HepG2 (cell line): ENCODE measurements around the gene COL4A6. TPM values are rescaled to one million over a fixed set of nuclear protein-coding genes. Genes with fewer than 3 reads are reported as not detected.

Experiments
- ATAC-seq: fragments of 200-7000 bp; cut with Tn5 transposase; 3 replicates; pipeline ENCODE4 v1.9.1; 2020; ENCODE audit warnings: mild to moderate bottlenecking, moderate library complexity
- BruUV-seq: library from RNA; stranded (reverse); fragments of 400-500 nt; replicated peaks from 2 replicates; lab custom pipeline; 2021; lab: Mats Ljungman, UMichigan
- CTCF ChIA-PET: fragments of 300-600 bp; formaldehyde crosslinking; extraction: SDS; loops from one replicate; lab custom pipeline; 2021; ENCODE audit warnings: low total read pairs, inconsistent platforms, low intra/inter-chr PET ratio; lab: Yijun Ruan, JAX
- POLR2A ChIA-PET: fragments of 350-600 bp; sonication (Branson Sonifier 250); formaldehyde crosslinking; loops from one replicate; lab custom pipeline; 2020; ENCODE audit warnings: antibody characterized with exemption, inconsistent platforms; lab: Yijun Ruan, JAX
- DNase-seq: peaks from one replicate; pipeline ENCODE4 v3.0.0-alpha.2; 2015; ENCODE audit warnings: low spot score
- FAIRE-seq: peaks from 3 replicates; lab custom pipeline; 2011; peaks lifted over from hg19 to GRCh38; lab: Jason Lieb, UNC
- H2AFZ ChIP-seq: one replicate; pipeline ENCODE4 v1.6.1; 2011; ENCODE audit warnings: low read length, inconsistent platforms
- H3K27ac ChIP-seq: fragments of 300-600 bp; 3 replicates; pipeline ENCODE4 v1.8.0; 2011; ENCODE audit warnings: mixed run types, mild to moderate bottlenecking, mixed read lengths, low read length, inconsistent platforms; ENCODE audit not compliant: insufficient read depth; ENCODE audit errors: extremely low read length
- H3K27me3 ChIP-seq, 2 experiments: fragments of 200-600 bp in 1 of 2; 2 replicates in 1 of 2; 3 replicates in 1 of 2; pipeline versions ENCODE4 v1.6.0 to v1.8.0; 2011; ENCODE audit warnings: low read length in 2 of 2, mild to moderate bottlenecking in 2 of 2, moderate library complexity in 2 of 2, inconsistent platforms in 1 of 2; ENCODE audit not compliant: insufficient read depth in 2 of 2, control insufficient read depth in 1 of 2
- H3K36me3 ChIP-seq, 2 experiments: fragments of 200-600 bp in 1 of 2; replicated peaks in 1 of 2; 2 replicates in 1 of 2; 3 replicates in 1 of 2; pipeline versions ENCODE4 v1.5.1 to v1.8.0; 2011; ENCODE audit warnings: low read length in 2 of 2, inconsistent platforms in 1 of 2; ENCODE audit not compliant: insufficient read depth in 2 of 2, control insufficient read depth in 1 of 2
- H3K4me1 ChIP-seq: 2 replicates; pipeline ENCODE4 v1.5.1; 2012; ENCODE audit warnings: low read length, inconsistent platforms; ENCODE audit not compliant: insufficient read depth
- H3K4me2 ChIP-seq: 2 replicates; pipeline ENCODE4 v1.6.0; 2011; ENCODE audit warnings: low read depth, low read length, inconsistent platforms
- H3K4me3 ChIP-seq, 3 experiments: fragments of 200-600 bp in 1 of 3; sonication (generic), shearing (Covaris generic) in 1 of 3; replicated peaks in 1 of 3; 2 replicates each; pipeline ENCODE4 v1.5.1; 2011 to 2016; ENCODE audit warnings: low read length in 3 of 3, inconsistent platforms in 2 of 3, low read depth in 2 of 3, mild to moderate bottlenecking in 2 of 3, control low read depth in 1 of 3, mixed read lengths in 1 of 3; ENCODE audit not compliant: insufficient read depth in 1 of 3
- H3K79me2 ChIP-seq: one replicate; pipeline ENCODE4 v1.6.1; 2011; ENCODE audit warnings: low read length, inconsistent platforms; ENCODE audit not compliant: insufficient read depth
- H3K9ac ChIP-seq: 2 replicates; pipeline ENCODE4 v1.6.0; 2011; ENCODE audit warnings: mild to moderate bottlenecking, low read depth, low read length, inconsistent platforms; ENCODE audit not compliant: insufficient read depth
- H3K9me3 ChIP-seq: 2 replicates; pipeline ENCODE4 v1.5.1; 2012; ENCODE audit warnings: mild to moderate bottlenecking, low read length
- H4K20me1 ChIP-seq: 2 replicates; pipeline ENCODE4 v1.6.0; 2011; ENCODE audit warnings: inconsistent platforms, mild to moderate bottlenecking, low read length, moderate library complexity; ENCODE audit not compliant: insufficient read depth
- DBP ChIP-seq: sonication (generic); formaldehyde crosslinking; IDR thresholded peaks from 2 replicates; pipeline ENCODE4 v1.4.0; 2020; ENCODE audit warnings: missing genetic modification reagents; ENCODE audit errors: not compliant biosample characterization
- EEA1 ChIP-seq: sonication (generic); formaldehyde crosslinking; IDR thresholded peaks from 2 replicates; pipeline ENCODE4 v1.5.1; 2020; ENCODE audit warnings: mild to moderate bottlenecking, missing genetic modification reagents, borderline replicate concordance
- MNT ChIP-seq: fragments of 450-650 bp; IDR thresholded peaks from 2 replicates; pipeline ENCODE4 v1.6.1; 2016
- RFX5 ChIP-seq: IDR thresholded peaks from 2 replicates; pipeline ENCODE4 v1.6.1; 2011; ENCODE audit warnings: low read depth, low read length, improper control_type of control experiment
- SALL1 ChIP-seq: sonication (generic); formaldehyde crosslinking; IDR thresholded peaks from 2 replicates; pipeline ENCODE4 v1.8.0; 2022; ENCODE audit warnings: mild to moderate bottlenecking, missing genetic modification reagents
- SP1 ChIP-seq, 2 experiments: fragments of 450-650 bp in 1 of 2; sonication (generic) in 1 of 2; formaldehyde crosslinking in 1 of 2; IDR thresholded peaks; 2 replicates each; pipeline versions ENCODE4 v1.4.0 to v1.6.1; 2016 to 2020; ENCODE audit warnings: missing genetic modification reagents in 1 of 2
- SSRP1 ChIP-seq: IDR thresholded peaks from 2 replicates; pipeline ENCODE4 v1.6.1; 2016; ENCODE audit warnings: control low read depth
- ZNF790 ChIP-seq: sonication (generic); formaldehyde crosslinking; IDR thresholded peaks from 2 replicates; pipeline ENCODE4 v1.8.0; 2022; ENCODE audit warnings: missing genetic modification reagents, mild to moderate bottlenecking, borderline replicate concordance
- ZSCAN12 ChIP-seq: sonication (generic); formaldehyde crosslinking; IDR thresholded peaks from 2 replicates; pipeline ENCODE4 v1.9.0; 2021; ENCODE audit warnings: mild to moderate bottlenecking, missing genetic modification reagents
- WGBS: methylation state at CpG from one replicate; pipeline ENCODE4 v1.1.6; 2017; ENCODE audit warnings: low lambda C conversion rate; 5-methylcytosine and 5-hydroxymethylcytosine counted together
- in situ Hi-C: cut with HindIII; loops from 2 replicates; pipeline ENCODE4 v1.10.0; 2017; ENCODE audit warnings: low pct_unique_long_range_greater_than_20kb; ENCODE audit not compliant: extremely low pct_ligation_motif_present
- intact Hi-C: fragments of 100-400 bp; cut with micrococcal nuclease; formaldehyde crosslinking; loops from one replicate; pipeline ENCODE4 v1.10.0; 2022; ENCODE audit not compliant: unreplicated experiment
- polyA plus RNA-seq, 8 experiments: library from polyadenylated mRNA; depleted of rRNA in 3 of 8; stranded (reverse) in 7 of 8; unstranded in 1 of 8; fragments of >200 nt; fragmentation: Illumina TruSeq in 4 of 8; extraction: Trizol in 4 of 8; gene quantifications; 2 replicates each; pipeline versions ENCODE4 v1.2.1 to v1.2.3, GENCODE V29; 2011 to 2016; ENCODE audit warnings: low read depth in 4 of 8, missing spikeins in 1 of 8, mixed read lengths in 1 of 8; ENCODE audit not compliant: insufficient read depth in 1 of 8
- total RNA-seq, 5 experiments: library from RNA; depleted of rRNA; stranded (reverse); fragments of >200 nt; fragmentation: Illumina TruSeq; extraction: Trizol; gene quantifications; 2 replicates each; pipeline ENCODE4 v1.2.3, GENCODE V29; 2016; ENCODE audit warnings: low read depth in 1 of 5

Gene COL4A6
- total and polyA plus RNA-seq, 2 of the 13 experiments (the other 11 are each of a cell fraction or from before 2014, with no cell fraction given), result 4.5 to 8.2 TPM

- no peak for TF ChIP-seq SSRP1 (CRISPR knock-in tag)
- no peak for TF ChIP-seq SP1 (IDR thresholded peaks at IDR 0.05)
- no peak for TF ChIP-seq SP1 (CRISPR knock-in tag; IDR thresholded peaks at IDR 0.05)
- no peak for TF ChIP-seq DBP
- TF ChIP-seq ZSCAN12 (CRISPR knock-in tag), result no peak
Measured at GRCh38 chrX:108270739-108271396, 167.4 kb downstream of the COL4A6 start (continued).

- ATAC-seq, result no peak
- POLR2A ChIA-PET, result no interaction called here
Measured at GRCh38 chrX:108270280-108270679, 167.9 kb downstream of the COL4A6 start.

More at GRCh38 chrX:108270280-108270679, 167.9 kb downstream of the COL4A6 start:
- Histone ChIP-seq H4K20me1 (no peaks in the 10 kb centered on the region), H3K4me2 (no peak overlapping the region), H3K36me3 (no peaks in the 10 kb centered on the region), H3K27ac (no peak overlapping the region), H3K4me3 (no peak overlapping the region), H3K9me3 (no peaks in the 10 kb centered on the region), H3K9ac (no peak overlapping the region), H3K79me2 (no peaks in the 10 kb centered on the region), H2AFZ (no peak overlapping the region), H3K4me1 (peaks cover 22% of the 10 kb centered on the region), H3K27me3 (no peaks in the 10 kb centered on the region)
- in situ Hi-C loops (no loop called here), intact Hi-C loops (no loop called here)
- TF ChIP-seq ZNF790 (CRISPR knock-in tag), result no peak
- peak; percentile 58; the same call in 1 of the 2 replicates for TF ChIP-seq RFX5
- no peak for TF ChIP-seq MNT
- no peak for TF ChIP-seq SALL1 (CRISPR knock-in tag)
- no peak for TF ChIP-seq EEA1
- no TSS peak for BruUV-seq
- CTCF ChIA-PET, result no interaction called here
- no peak for DNase-seq
- 100% methylated on average over 1 of the region's 1 CpG for WGBS
- FAIRE-seq, result peak; percentile 72
